Measurements from ENCODE around the gene MROH8. TPM values are rescaled to one million over a fixed set of nuclear protein-coding genes. Genes with fewer than 3 reads are reported as not detected.

MROH8 gene
- total and polyA plus RNA-seq, 2 of the 13 experiments (the other 11 are each of a cell fraction or from before 2014, with no cell fraction given) = 2.6 to 5.5 TPM

- ChIA-PET CTCF (ENCODE audit: low intra/inter-chr PET ratio, low total read pairs) (no interaction called here), POLR2A (interaction anchor here (1.3 to 1.8 kb wide), 2 partner anchors 8 to 11 kb away, joined by 8 to 9 read pairs; partner anchors contain the start of genes MROH8 and RPN2)
- Histone ChIP-seq H3K79me2 (ENCODE audit: insufficient read depth, low read length) (peaks cover 95% of the 10 kb centered on the region), H3K36me3 (replicated peaks in 1 of 2; ENCODE audit: control insufficient read depth in 1 of 2, insufficient read depth in 2 of 2, low read length in 2 of 2) (peaks cover 44 to 77% of the 10 kb centered on the region in 2 experiments), H3K4me1 (ENCODE audit: insufficient read depth, low read length) (peaks cover 30% of the 10 kb centered on the region), H3K9me3 (ENCODE audit: low read length) (no peaks in the 10 kb centered on the region), H3K27me3 (ENCODE audit: control insufficient read depth in 1 of 2, insufficient read depth in 2 of 2, low read length in 2 of 2) (no peaks in the 10 kb centered on the region), H2AFZ (ENCODE audit: low read length) (no peak overlapping the region), H4K20me1 (ENCODE audit: insufficient read depth, low read length) (peaks cover 53% of the 10 kb centered on the region), H3K4me3 (replicated peaks in 1 of 3; ENCODE audit: insufficient read depth in 1 of 3, low read depth in 2 of 3, low read length in 3 of 3) (no peak overlapping the region), H3K4me2 (ENCODE audit: low read depth, low read length) (no peak overlapping the region), H3K27ac (ENCODE audit: extremely low read length, insufficient read depth, low read length) (no peak overlapping the region), H3K9ac (ENCODE audit: insufficient read depth, low read depth, low read length) (no peak overlapping the region)
- intact Hi-C loops (cut with micrococcal nuclease; ENCODE audit: unreplicated experiment) (no loop called here), in situ Hi-C loops (cut with HindIII; ENCODE audit: extremely low pct_ligation_motif_present, low pct_unique_long_range_greater_than_20kb) (no loop called here)
- WGBS (ENCODE audit: low lambda C conversion rate) = 92% methylated on average over 6 of the region's 6 CpGs
- no peak for DNase-seq (ENCODE audit: low spot score)
- no peak for FAIRE-seq
- no peak for ATAC-seq
- BruUV-seq (replicated peaks) = TSS peak; percentile 6
- TF ChIP-seq SP4 (CRISPR knock-in tag; IDR thresholded peaks at IDR 0.05) = no peak
- no peak for TF ChIP-seq CENPBD1 (CRISPR knock-in tag; IDR thresholded peaks at IDR 0.05; ENCODE audit: borderline replicate concordance, low read depth)
- no peak for TF ChIP-seq ZNF280B (CRISPR knock-in tag; IDR thresholded peaks at IDR 0.05; ENCODE audit: borderline replicate concordance)
- no peak for TF ChIP-seq MTA1 (CRISPR knock-in tag; IDR thresholded peaks at IDR 0.05; ENCODE audit: borderline replicate concordance)
- TF ChIP-seq ZNF496 (CRISPR knock-in tag; IDR thresholded peaks at IDR 0.05; ENCODE audit: insufficient replicate concordance) = no peak
- TF ChIP-seq ZNF160 (CRISPR knock-in tag; IDR thresholded peaks at IDR 0.05) = no peak
- no peak for TF ChIP-seq ZNF552 (CRISPR knock-in tag; IDR thresholded peaks at IDR 0.05; ENCODE audit: borderline replicate concordance)
- TF ChIP-seq AFF4 (CRISPR knock-in tag; IDR thresholded peaks at IDR 0.05) = no peak
- TF ChIP-seq TCF12 (IDR thresholded peaks at IDR 0.05) = no peak
- TF ChIP-seq TCF12 (CRISPR knock-in tag; IDR thresholded peaks at IDR 0.05) = no peak
- TF ChIP-seq DMTF1 (CRISPR knock-in tag; IDR thresholded peaks at IDR 0.05) = no peak
- TF ChIP-seq YEATS2 (CRISPR knock-in tag; IDR thresholded peaks at IDR 0.05; ENCODE audit: borderline replicate concordance) = no peak
- TF ChIP-seq HDAC6 (IDR thresholded peaks at IDR 0.05; ENCODE audit: low read depth, low read length) = no peak
- TF ChIP-seq ZNF691 (CRISPR knock-in tag; IDR thresholded peaks at IDR 0.05; ENCODE audit: borderline replicate concordance, low read depth) = no peak
- no peak for TF ChIP-seq ZFP36L1 (CRISPR knock-in tag; IDR thresholded peaks at IDR 0.05)
Measured at GRCh38 chr20:37189416-37190016, 10.2 kb upstream of the MROH8 start.

Measured in HepG2 (cell line).